Left hindlimb (tissue), 1 donor: ENCODE data around the gene PPM1M.

Source experiments
- DNase-seq: peaks from one replicate; pipeline ENCODE4 v3.0.0-alpha.2; 2018

The PPM1M gene

DNA sequence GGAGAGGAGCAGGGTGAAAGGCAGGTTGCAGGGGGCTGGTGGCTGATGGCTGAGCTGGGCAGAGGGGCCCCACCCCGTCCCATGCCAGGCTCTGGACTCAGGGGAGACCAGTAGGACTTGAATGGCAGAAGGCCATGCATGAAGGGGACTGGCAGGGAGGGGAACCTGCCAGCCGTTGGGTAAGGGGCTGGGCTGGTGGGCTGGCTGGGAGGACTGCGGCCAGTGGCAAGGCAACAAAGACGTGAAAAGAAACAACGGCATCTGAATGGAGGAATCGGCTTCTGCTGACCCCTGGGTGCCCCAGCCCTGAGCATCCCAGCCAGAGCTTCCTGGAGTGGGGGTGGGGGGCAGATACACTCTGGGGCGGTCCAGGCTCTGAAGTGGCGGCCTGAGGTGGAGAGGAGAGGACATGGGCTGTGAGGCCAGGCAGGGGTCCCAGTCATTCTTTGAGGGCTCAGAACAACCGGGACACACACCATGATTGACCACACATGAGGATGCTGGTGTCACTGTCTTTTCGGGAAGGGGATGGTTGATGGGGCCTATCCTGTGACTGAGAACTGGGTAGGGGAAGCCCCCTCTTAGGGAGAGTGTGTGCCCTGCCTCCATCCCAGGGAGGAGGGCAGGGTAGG, 53.8 kb downstream of the PPM1M start:
- peak; percentile 48 for DNase-seq
